ENCODE results near the gene ADAMTS20.

- TF ChIP-seq POLR2A (IDR thresholded peaks at IDR 0.05) (no peak), POLR2AphosphoS5 (IDR thresholded peaks at IDR 0.05) (no peak)
Observed at GRCh38 chr12:43381879-43382278, 170.1 kb downstream of the ADAMTS20 start.
